GM12878 (cell line): ENCODE data around the gene PIGU. TPM values are rescaled to one million over a fixed set of nuclear protein-coding genes. Genes with fewer than 3 reads are reported as not detected.
A peak's percentile ranks its signal among the peaks of the same experiment; 100 is the strongest.

Experiments
- ATAC-seq: fragments of 200-7000 bp; cut with Tn5 transposase; 3 replicates; pipeline ENCODE4 v1.9.1; 2020; ENCODE audit warnings: mild to moderate bottlenecking, moderate library complexity
- BruUV-seq: library from RNA; stranded (reverse); fragments of 400-500 nt; replicated peaks from 2 replicates; lab custom pipeline; 2021; lab: Mats Ljungman, UMichigan
- CTCF ChIA-PET: fragments of 300-600 bp; sonication (Branson Sonifier 250); formaldehyde crosslinking; extraction: SDS; loops from one replicate; lab custom pipeline; 2021; ENCODE audit warnings: inconsistent platforms; lab: Yijun Ruan, JAX
- POLR2A ChIA-PET: fragments of 350-600 bp; formaldehyde crosslinking; extraction: SDS; loops from one replicate; lab custom pipeline; 2021; ENCODE audit warnings: inconsistent platforms; lab: Charles Lee
- RAD21 ChIA-PET: fragments of 300-600 bp; sonication (Branson Sonifier 250); formaldehyde crosslinking; loops from one replicate; lab custom pipeline; 2023; ENCODE audit warnings: antibody characterized with exemption; ENCODE audit not compliant: unreplicated experiment; lab: Charles Lee
- SMC1A ChIA-PET: fragments of 300-600 bp; sonication (Branson Sonifier 250); formaldehyde crosslinking; loops from one replicate; lab custom pipeline; 2023; ENCODE audit not compliant: unreplicated experiment, uncharacterized antibody; lab: Charles Lee
- DNase-seq: peaks from one replicate; pipeline ENCODE4 v3.0.0-alpha.2; 2011; ENCODE audit warnings: low read depth, low spot score
- FAIRE-seq: peaks from 3 replicates; lab custom pipeline; 2011; peaks lifted over from hg19 to GRCh38; lab: Jason Lieb, UNC
- H2AFZ ChIP-seq: 2 replicates; pipeline ENCODE4 v1.6.0; 2011; ENCODE audit warnings: low read depth, low read length, control low read depth; ENCODE audit not compliant: control insufficient read depth
- H3K27ac ChIP-seq: 2 replicates; pipeline ENCODE4 v1.5.1; 2011; ENCODE audit warnings: control low read depth; ENCODE audit not compliant: control insufficient read depth, insufficient read depth
- H3K27me3 ChIP-seq, 2 experiments: replicated peaks in 1 of 2; 2 replicates each; pipeline versions ENCODE4 v1.6.0 to v1.6.1; 2011; ENCODE audit warnings: low read length in 1 of 2; ENCODE audit not compliant: control insufficient read depth in 2 of 2, insufficient read depth in 2 of 2
- H3K36me3 ChIP-seq, 2 experiments: 2 replicates each; pipeline ENCODE4 v1.5.1; 2011; ENCODE audit warnings: low read length in 1 of 2; ENCODE audit not compliant: control insufficient read depth in 2 of 2, insufficient read depth in 2 of 2
- H3K4me1 ChIP-seq: 2 replicates; pipeline ENCODE4 v1.6.1; 2011; ENCODE audit warnings: mild to moderate bottlenecking, low read length, moderate library complexity, mixed read lengths; ENCODE audit not compliant: control insufficient read depth, insufficient read depth
- H3K4me2 ChIP-seq: 2 replicates; pipeline ENCODE4 v1.6.0; 2011; ENCODE audit warnings: control low read depth; ENCODE audit not compliant: control insufficient read depth, insufficient read depth
- H3K4me3 ChIP-seq: fragments of 200-600 bp; sonication (generic); 2 replicates; pipeline ENCODE4 v1.5.1; 2016
- H3K79me2 ChIP-seq: 2 replicates; pipeline ENCODE4 v1.6.0; 2011; ENCODE audit warnings: low read length; ENCODE audit not compliant: control insufficient read depth, insufficient read depth
- H3K9ac ChIP-seq: 2 replicates; pipeline ENCODE4 v1.8.0; 2011; ENCODE audit warnings: low read length, control low read depth, mixed read lengths; ENCODE audit not compliant: control insufficient read depth, insufficient read depth
- H3K9me3 ChIP-seq: replicated peaks from 3 replicates; pipeline ENCODE4 v1.5.1; 2011; ENCODE audit warnings: mild to moderate bottlenecking, low read length; ENCODE audit not compliant: control insufficient read depth, insufficient read depth
- H4K20me1 ChIP-seq: 2 replicates; pipeline ENCODE4 v1.6.0; 2011; ENCODE audit not compliant: control insufficient read depth, insufficient read depth
- ASH2L ChIP-seq: fragments of 300-600, 200-600 bp; sonication (generic); IDR thresholded peaks from 2 replicates; pipeline ENCODE4 v1.6.1; 2017; ENCODE audit warnings: low read depth, mild to moderate bottlenecking, borderline replicate concordance
- CTCF ChIP-seq, 3 experiments: IDR thresholded peaks in 2 of 3; conservative IDR thresholded peaks in 1 of 3; 2 replicates each; pipeline ENCODE4 v1.5.1; 2011; ENCODE audit warnings: low read depth in 3 of 3, low read length in 3 of 3, mild to moderate bottlenecking in 3 of 3, control low read depth in 2 of 3, moderate library complexity in 2 of 3, inconsistent platforms in 1 of 3, mixed read lengths in 1 of 3; ENCODE audit not compliant: control insufficient read depth in 2 of 3, insufficient read depth in 1 of 3; ENCODE audit errors: extremely low read depth in 1 of 3
- E2F4 ChIP-seq: IDR thresholded peaks from 2 replicates; pipeline ENCODE4 v1.6.1; 2012; ENCODE audit warnings: low read depth, low read length, improper control_type of control experiment
- EP300 ChIP-seq, 2 experiments: fragments of 150-350 bp in 1 of 2; IDR thresholded peaks; 2 replicates each; pipeline ENCODE4 v1.6.1; 2011 to 2012; ENCODE audit warnings: low read depth in 2 of 2, low read length in 2 of 2, borderline replicate concordance in 1 of 2, improper control_type of control experiment in 1 of 2, inconsistent platforms in 1 of 2; ENCODE audit not compliant: control insufficient read depth in 1 of 2
- ESRRA ChIP-seq: IDR thresholded peaks from 2 replicates; pipeline ENCODE4 v1.6.1; 2012; ENCODE audit warnings: mild to moderate bottlenecking, low read length, improper control_type of control experiment
- IKZF2 ChIP-seq, 2 experiments: fragments of 450-650 bp; IDR thresholded peaks; 2 replicates each; pipeline ENCODE4 v1.6.1; 2017; ENCODE audit warnings: mild to moderate bottlenecking in 2 of 2, moderate library complexity in 2 of 2
- MEF2B ChIP-seq: fragments of 450-650 bp; IDR thresholded peaks from 2 replicates; pipeline ENCODE4 v1.6.1; 2018; ENCODE audit warnings: mild to moderate bottlenecking, moderate library complexity; ENCODE audit not compliant: partially characterized antibody, poor library complexity, severe bottlenecking
- MTA2 ChIP-seq: fragments of 450-650 bp; IDR thresholded peaks from 2 replicates; pipeline ENCODE4 v1.6.1; 2016; ENCODE audit warnings: low read depth, mild to moderate bottlenecking, moderate library complexity
- RAD21 ChIP-seq: IDR thresholded peaks from 2 replicates; pipeline ENCODE4 v1.6.1; 2011; ENCODE audit warnings: mild to moderate bottlenecking, low read depth, low read length, moderate library complexity; ENCODE audit not compliant: insufficient read depth
- SMC3 ChIP-seq: IDR thresholded peaks from 2 replicates; pipeline ENCODE4 v1.6.1; 2011; ENCODE audit warnings: low read length, improper control_type of control experiment, borderline replicate concordance
- STAT3 ChIP-seq: IDR thresholded peaks from 2 replicates; pipeline ENCODE4 v1.6.1; 2011; ENCODE audit warnings: low read depth, low read length, improper control_type of control experiment
- ZBTB4 ChIP-seq: fragments of 450-650 bp; formaldehyde crosslinking; IDR thresholded peaks from 2 replicates; pipeline ENCODE4 v1.4.0; 2022; ENCODE audit warnings: mild to moderate bottlenecking, moderate library complexity
- whole genome bisulfite sequencing: methylation state at CpG from one replicate; pipeline ENCODE4 v1.1.6; 2016; ENCODE audit warnings: low lambda C conversion rate; ENCODE audit not compliant: insufficient replicate concordance, insufficient coverage; ENCODE audit errors: missing lambda C conversion rate; 5-methylcytosine and 5-hydroxymethylcytosine counted together
- in situ Hi-C: fragments of 300-500 bp; cut with MboI; formaldehyde crosslinking; loops from 9 replicates; pipeline ENCODE4 v1.14.3; 2018; ENCODE audit warnings: mixed read lengths
- intact Hi-C: fragments of 100-400 bp; cut with micrococcal nuclease; formaldehyde crosslinking; loops from one replicate; pipeline ENCODE4 v1.14.2; 2022; ENCODE audit not compliant: unreplicated experiment
- polyA plus RNA-seq, 11 experiments: library from polyadenylated mRNA; depleted of rRNA in 4 of 11; unstranded in 6 of 11; stranded (reverse) in 5 of 11; fragments of >200 nt; fragmentation: Nextera tagmentation in 4 of 11; fragmentation: Illumina TruSeq in 1 of 11; extraction: Ambion mirVana in 4 of 11; extraction: Trizol in 1 of 11; gene quantifications; 1 replicate in 1 of 11; 2 replicates in 10 of 11; pipeline versions ENCODE4 v1.2.1 to v1.2.3, GENCODE V29; 2011 to 2016; ENCODE audit warnings: inconsistent platforms in 2 of 11, missing spikeins in 2 of 11, low read depth in 1 of 11
- total RNA-seq, 4 experiments: library from RNA; depleted of rRNA in 3 of 4; stranded (reverse); fragments of >200 nt in 3 of 4; fragmentation: Illumina TruSeq in 1 of 4; extraction: Trizol in 1 of 4; gene quantifications; 2 replicates each; pipeline versions ENCODE4 v1.2.1 to v1.2.3, GENCODE V29; 2013 to 2021

Gene PIGU
- total and polyA plus RNA-seq, 10 of the 15 experiments (the other 5 are each of a cell fraction or from before 2014, with no cell fraction given) = 4.1 to 88.2 (median 25.0) TPM

GRCh38 chr20:34708621-34709043, 31.7 kb upstream of the PIGU start:
- peak; percentile 21 for ATAC-seq
- H3K4me1 ChIP-seq = peaks cover 21% of the 10 kb centered on the region

More at GRCh38 chr20:34708621-34709043, 31.7 kb upstream of the PIGU start:
- no peak for DNase-seq
- in situ Hi-C loops = no loop called here
- ChIA-PET RAD21 (interaction anchor here (0.9 to 7.0 kb wide), 17 partner anchors 11 to 406 kb away, joined by 3 to 112 read pairs (median 5); partner anchors contain the start of genes AHCY, DYNLRB1 and PIGU), CTCF (interaction anchor here (0.7 to 10.2 kb wide), 25 partner anchors 11 to 395 kb away, joined by 3 to 118 read pairs (median 5); partner anchors contain the start of genes DYNLRB1 and MAP1LC3A), SMC1A (interaction anchor here (0.6 to 13.1 kb wide), 17 partner anchors 11 to 396 kb away, joined by 3 to 146 read pairs (median 4); partner anchors contain the start of gene DYNLRB1), POLR2A (interaction anchor here (0.5 to 2.2 kb wide), 7 partner anchors 11 to 396 kb away, joined by 3 to 14 read pairs (median 5); no protein-coding TSS in a partner anchor)
- H3K4me2 ChIP-seq = peak overlapping the region; percentile 65
- peak overlapping the region; percentile 50; the same call in 1 of the 2 replicates for H3K27ac ChIP-seq
- H3K27me3 ChIP-seq = no peaks in the 10 kb centered on the region
- 0% methylated on average over 20 of the region's 22 CpGs for WGBS
- no TSS peak for BruUV-seq
- no peak for TF ChIP-seq ZBTB4
- no peak for TF ChIP-seq ESRRA
- TF ChIP-seq SMC3 = peak; percentile 38; the same call in 1 of the 2 replicates
- no peak for TF ChIP-seq EP300 (IDR thresholded peaks at IDR 0.05; ENCODE audit: borderline replicate concordance in 1 of 2, control insufficient read depth in 1 of 2, low read depth in 2 of 2, low read length in 2 of 2)
- TF ChIP-seq CTCF (IDR thresholded peaks at IDR 0.05 in 2 of 3, conservative IDR thresholded peaks at IDR 0.05 in 1 of 3; ENCODE audit: control insufficient read depth in 2 of 3, extremely low read depth in 1 of 3, insufficient read depth in 1 of 3, low read depth in 3 of 3, low read length in 3 of 3) = peak; percentile 51 to 70 (median 66)
- TF ChIP-seq IKZF2 (IDR thresholded peaks at IDR 0.05) = peak in 1 of 2 experiments; percentile 29; a peak in 1 of 4 replicates
- no peak for TF ChIP-seq ASH2L
- TF ChIP-seq RAD21 = peak; percentile 64
- TF ChIP-seq E2F4 = no peak
- peak; percentile 25 for TF ChIP-seq MEF2B
- TF ChIP-seq MTA2 = peak; percentile 14; the same call in 1 of the 2 replicates
- no peak for TF ChIP-seq STAT3
- no peaks in the 10 kb centered on the region for H3K9me3 ChIP-seq
- H3K36me3 ChIP-seq = no peaks in the 10 kb centered on the region; a peak in 2 of 4 replicates
- H2AFZ ChIP-seq = peak overlapping the region; percentile 88
- H3K4me3 ChIP-seq = peak overlapping the region; percentile 91
- intact Hi-C loops = loop anchor here (1.0 to 5.0 kb wide), 2 partner anchors 170 to 396 kb away; no protein-coding TSS in a partner anchor
- FAIRE-seq = no peak
- peak overlapping the region; percentile 62 for H3K9ac ChIP-seq
- H3K79me2 ChIP-seq = peaks cover 4% of the 10 kb centered on the region
- H4K20me1 ChIP-seq = no peaks in the 10 kb centered on the region
